Endodermal cell (in vitro differentiated cells): ENCODE results near the gene WWC2. TPM values are rescaled to one million over a fixed set of nuclear protein-coding genes. Genes with fewer than 3 reads are reported as not detected.

Experiments
- DNase-seq: peaks from one replicate; pipeline ENCODE4 v3.0.0-alpha.2; 2017
- H3K27ac ChIP-seq: 2 replicates; pipeline ENCODE4 v1.5.1; 2013; ENCODE audit warnings: mild to moderate bottlenecking, low read depth, low read length, moderate library complexity
- H3K27me3 ChIP-seq: 2 replicates; pipeline ENCODE4 v1.6.1; 2013; ENCODE audit warnings: mild to moderate bottlenecking, low read length, moderate library complexity; ENCODE audit not compliant: insufficient read depth, control insufficient read depth, poor library complexity, severe bottlenecking
- H3K36me3 ChIP-seq: 2 replicates; pipeline ENCODE4 v1.7.0; 2013; ENCODE audit warnings: mild to moderate bottlenecking, low read length, moderate library complexity; ENCODE audit not compliant: control insufficient read depth, insufficient read depth
- H3K4me1 ChIP-seq: one replicate; pipeline ENCODE4 v1.7.0; 2013; ENCODE audit warnings: low read length; ENCODE audit not compliant: control insufficient read depth, insufficient read depth
- H3K4me3 ChIP-seq: 2 replicates; pipeline ENCODE4 v1.5.1; 2013; ENCODE audit warnings: mild to moderate bottlenecking, low read length, moderate library complexity
- H3K9ac ChIP-seq: 2 replicates; pipeline ENCODE4 v1.6.1; 2013; ENCODE audit warnings: mild to moderate bottlenecking, low read length, moderate library complexity; ENCODE audit not compliant: poor library complexity, severe bottlenecking; ENCODE audit errors: extremely low read depth
- H3K9me3 ChIP-seq: 2 replicates; pipeline ENCODE4 v1.6.1; 2013; ENCODE audit warnings: mild to moderate bottlenecking, low read length, moderate library complexity; ENCODE audit not compliant: control insufficient read depth
- H3K27ac Mint-ChIP-seq: 2 replicates; pipeline ENCODE4 v1.8.0; 2020; ENCODE audit warnings: mixed read lengths
- H3K27me3 Mint-ChIP-seq: 2 replicates; pipeline ENCODE4 v1.8.0; 2021; ENCODE audit warnings: mild to moderate bottlenecking, mixed read lengths; ENCODE audit not compliant: insufficient read depth
- H3K36me3 Mint-ChIP-seq: 2 replicates; pipeline ENCODE4 v1.8.0; 2020; ENCODE audit warnings: low read depth, mixed read lengths
- H3K4me1 Mint-ChIP-seq: 2 replicates; pipeline ENCODE4 v1.8.0; 2020; ENCODE audit warnings: mixed read lengths
- H3K4me3 Mint-ChIP-seq: 2 replicates; pipeline ENCODE4 v1.8.0; 2020; ENCODE audit warnings: mild to moderate bottlenecking, moderate library complexity, mixed read lengths
- H3K9me3 Mint-ChIP-seq: 2 replicates; pipeline ENCODE4 v1.8.0; 2020; ENCODE audit warnings: mild to moderate bottlenecking, mixed read lengths
- CTCF ChIP-seq: fragments of 200-600 bp; sonication (generic); conservative IDR thresholded peaks from 2 replicates; pipeline ENCODE4 v1.5.0; 2021; ENCODE audit warnings: antibody characterized with exemption, mild to moderate bottlenecking
- WGBS, 2 experiments: methylation state at CpG; one replicate each; pipeline versions ENCODE4 v1.1.5 to v1.1.7; 2013; ENCODE audit warnings: missing lambda C conversion rate in 2 of 2, mixed read lengths in 1 of 2; ENCODE audit not compliant: insufficient coverage in 1 of 2, insufficient read length in 1 of 2; 5-methylcytosine and 5-hydroxymethylcytosine counted together
- total RNA-seq, 2 donors: library from RNA; stranded (reverse); fragmentation: NEBNext Ultra II Directional in 1 of 2; extraction: Animal tissue kit (Norgen Biotek cat#: 25700) in 1 of 2; gene quantifications; 2 replicates in 1 of 2; 3 replicates in 1 of 2; pipeline ENCODE4 v1.2.1, GENCODE V29; 2021

Gene WWC2
- total RNA-seq, 2 donors from 2014 or later = 98.2 to 108 TPM

- no peaks in the 10 kb centered on the region for H3K4me1 ChIP-seq
- H3K9me3 ChIP-seq = peaks cover 13% of the 10 kb centered on the region
- peaks cover 65% of the 10 kb centered on the region for H3K36me3 Mint-ChIP-seq
- H3K27me3 ChIP-seq = no peaks in the 10 kb centered on the region
- H3K4me1 Mint-ChIP-seq = no peaks in the 10 kb centered on the region
- no peak overlapping the region for H3K9ac ChIP-seq
- no peak overlapping the region for H3K27ac Mint-ChIP-seq
- H3K9me3 Mint-ChIP-seq = peaks cover 2% of the 10 kb centered on the region
- H3K4me3 Mint-ChIP-seq = no peak overlapping the region
- no peak for DNase-seq
- TF ChIP-seq CTCF = no peak
- peaks cover 94% of the 10 kb centered on the region for H3K36me3 ChIP-seq
- H3K27me3 Mint-ChIP-seq = no peaks in the 10 kb centered on the region
- no peak overlapping the region for H3K4me3 ChIP-seq
- WGBS, 2 experiments = 86 to 96% methylated on average over 1 to 2 of the region's 2 CpGs
- no peak overlapping the region for H3K27ac ChIP-seq
These were observed 205.5 kb downstream of the WWC2 start for GRCh38 chr4:183304538-183304937.

- no peak overlapping the region for H3K4me3 Mint-ChIP-seq
- no peak overlapping the region for H3K9ac ChIP-seq
- no peak overlapping the region for H3K27ac ChIP-seq
- DNase-seq = no peak
- no peak for TF ChIP-seq CTCF
- 91 to 100% methylated on average over 1 to 3 of the region's 3 CpGs for WGBS, 2 experiments
- no peak overlapping the region for H3K4me3 ChIP-seq
- H3K27ac Mint-ChIP-seq = no peak overlapping the region
- peaks cover 2% of the 10 kb centered on the region for H3K9me3 Mint-ChIP-seq
- peaks cover 91% of the 10 kb centered on the region for H3K36me3 ChIP-seq
- no peaks in the 10 kb centered on the region for H3K4me1 ChIP-seq
- H3K9me3 ChIP-seq = peaks cover 13% of the 10 kb centered on the region
- no peaks in the 10 kb centered on the region for H3K4me1 Mint-ChIP-seq
- H3K27me3 ChIP-seq = no peaks in the 10 kb centered on the region
- H3K27me3 Mint-ChIP-seq = no peaks in the 10 kb centered on the region
- peaks cover 73% of the 10 kb centered on the region for H3K36me3 Mint-ChIP-seq
These were observed 207.8 kb downstream of the WWC2 start for GRCh38 chr4:183306811-183307210.

GRCh38 chr4:183312841-183313240 is 213.8 kb downstream of the WWC2 start:
- no peaks in the 10 kb centered on the region for H3K4me1 ChIP-seq
- Mint-ChIP-seq H3K4me1 (no peaks in the 10 kb centered on the region), H3K9me3 (no peaks in the 10 kb centered on the region), H3K36me3 (peaks cover 66% of the 10 kb centered on the region), H3K27me3 (no peaks in the 10 kb centered on the region), H3K27ac (no peak overlapping the region), H3K4me3 (no peak overlapping the region)
- no peak overlapping the region for H3K9ac ChIP-seq
- no peak for DNase-seq
- TF ChIP-seq CTCF = no peak
- H3K9me3 ChIP-seq = peaks cover 5% of the 10 kb centered on the region
- H3K36me3 ChIP-seq = peaks cover 93% of the 10 kb centered on the region
- no peak overlapping the region for H3K4me3 ChIP-seq
- no peaks in the 10 kb centered on the region for H3K27me3 ChIP-seq
- 96% methylated on average over 5 of the region's 5 CpGs for WGBS, 2 experiments
- H3K27ac ChIP-seq = no peak overlapping the region
